OCI-LY3 (cell line): ENCODE data around the gene TULP3.

Source experiments
- H2AFZ ChIP-seq: fragments of 200-600, 300-600 bp; shearing (Covaris generic); 2 replicates; pipeline ENCODE4 v1.6.0; 2014; ENCODE audit warnings: antibody characterized with exemption, low read depth, low read length
- H3K27ac ChIP-seq: fragments of 200-600, 300-600 bp; sonication (generic); 2 replicates; pipeline ENCODE4 v1.5.1; 2014; ENCODE audit warnings: mild to moderate bottlenecking, low read length, moderate library complexity, mixed read lengths
- H3K27me3 ChIP-seq: fragments of 200-600, 300-600 bp; sonication (generic); 2 replicates; pipeline ENCODE4 v1.6.1; 2014; ENCODE audit warnings: low read depth, low read length, mixed read lengths
- H3K36me3 ChIP-seq: fragments of 200-600, 300-600 bp; sonication (generic); replicated peaks from 2 replicates; pipeline ENCODE3; 2014; ENCODE audit warnings: low read depth, low read length, mixed read lengths
- H3K4me1 ChIP-seq: fragments of 300-600, 200-600 bp; sonication (generic); 2 replicates; pipeline ENCODE4 v1.6.1; 2014; ENCODE audit warnings: low read length, mixed read lengths
- H3K4me2 ChIP-seq: fragments of 200-600, 300-600 bp; sonication (generic); 2 replicates; pipeline ENCODE4 v1.6.1; 2014; ENCODE audit warnings: low read length, mixed read lengths
- H3K4me3 ChIP-seq: fragments of 300-600, 200-600 bp; sonication (generic); 2 replicates; pipeline ENCODE4 v1.5.1; 2014; ENCODE audit warnings: antibody characterized with exemption, mild to moderate bottlenecking, low read length, moderate library complexity
- H3K79me2 ChIP-seq: fragments of 300-600, 200-600 bp; shearing (Covaris generic); 2 replicates; pipeline ENCODE4 v1.6.1; 2014; ENCODE audit warnings: mild to moderate bottlenecking, low read length, mixed read lengths
- H3K9ac ChIP-seq: fragments of 300-600, 200-600 bp; shearing (Covaris generic); 2 replicates; pipeline ENCODE4 v1.6.0; 2014; ENCODE audit warnings: mild to moderate bottlenecking, low read length, moderate library complexity
- H3K9me3 ChIP-seq: fragments of 200-600, 300-600 bp; shearing (Covaris generic); 2 replicates; pipeline ENCODE4 v1.6.1; 2014; ENCODE audit warnings: low read length, mixed read lengths; ENCODE audit not compliant: insufficient read depth
- H4K20me1 ChIP-seq: fragments of 200-600, 300-600 bp; sonication (generic); 2 replicates; pipeline ENCODE4 v1.6.1; 2016; ENCODE audit warnings: low read length, mixed read lengths; ENCODE audit not compliant: insufficient read depth
- EZH2phosphoT487 ChIP-seq: fragments of 200-600 bp; shearing (Covaris generic); IDR thresholded peaks from 2 replicates; pipeline ENCODE4 v1.6.1; 2018; ENCODE audit warnings: antibody characterized with exemption, mixed run types, low read depth
- TF ChIP-seq, protein P1 (sequence below): fragments of 200-600, 300-600 bp; sonication (generic); IDR thresholded peaks from 2 replicates; pipeline ENCODE4 v1.5.1; 2014; ENCODE audit warnings: antibody characterized with exemption, low read length, low read depth

The TULP3 gene

DNA sequence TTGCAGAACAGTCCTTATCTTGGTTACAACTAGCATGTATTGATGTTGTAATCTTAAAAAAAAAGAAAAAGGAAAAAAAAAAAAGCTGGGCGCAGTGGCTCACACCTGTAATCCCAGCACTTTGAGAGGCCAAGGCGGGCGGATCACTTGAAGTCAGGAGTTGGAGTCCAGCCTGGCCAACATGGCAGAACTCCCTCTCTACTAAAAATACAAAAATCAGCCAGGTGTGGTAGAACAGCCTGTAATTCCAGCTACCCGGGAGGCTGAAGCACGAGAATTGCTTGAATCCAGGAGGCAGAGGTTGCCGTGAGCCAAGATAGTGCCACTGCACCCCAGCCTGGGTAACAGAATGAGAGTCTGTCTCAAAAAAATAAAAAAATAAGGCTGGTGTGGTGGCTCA is 42.9 kb downstream of the TULP3 start:
- H3K4me2 ChIP-seq = no peak overlapping the region
- no peak overlapping the region for H3K9ac ChIP-seq
- H3K4me3 ChIP-seq = no peak overlapping the region
- H3K4me1 ChIP-seq = no peaks in the 10 kb centered on the region
- no peak overlapping the region for H3K27ac ChIP-seq
- no peaks in the 10 kb centered on the region for H3K27me3 ChIP-seq
- TF ChIP-seq, protein P1, sequence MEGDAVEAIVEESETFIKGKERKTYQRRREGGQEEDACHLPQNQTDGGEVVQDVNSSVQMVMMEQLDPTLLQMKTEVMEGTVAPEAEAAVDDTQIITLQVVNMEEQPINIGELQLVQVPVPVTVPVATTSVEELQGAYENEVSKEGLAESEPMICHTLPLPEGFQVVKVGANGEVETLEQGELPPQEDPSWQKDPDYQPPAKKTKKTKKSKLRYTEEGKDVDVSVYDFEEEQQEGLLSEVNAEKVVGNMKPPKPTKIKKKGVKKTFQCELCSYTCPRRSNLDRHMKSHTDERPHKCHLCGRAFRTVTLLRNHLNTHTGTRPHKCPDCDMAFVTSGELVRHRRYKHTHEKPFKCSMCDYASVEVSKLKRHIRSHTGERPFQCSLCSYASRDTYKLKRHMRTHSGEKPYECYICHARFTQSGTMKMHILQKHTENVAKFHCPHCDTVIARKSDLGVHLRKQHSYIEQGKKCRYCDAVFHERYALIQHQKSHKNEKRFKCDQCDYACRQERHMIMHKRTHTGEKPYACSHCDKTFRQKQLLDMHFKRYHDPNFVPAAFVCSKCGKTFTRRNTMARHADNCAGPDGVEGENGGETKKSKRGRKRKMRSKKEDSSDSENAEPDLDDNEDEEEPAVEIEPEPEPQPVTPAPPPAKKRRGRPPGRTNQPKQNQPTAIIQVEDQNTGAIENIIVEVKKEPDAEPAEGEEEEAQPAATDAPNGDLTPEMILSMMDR = no peak
- TF ChIP-seq EZH2phosphoT487 = no peak
- H2AFZ ChIP-seq = no peak overlapping the region
- H3K9me3 ChIP-seq = no peaks in the 10 kb centered on the region
- H3K79me2 ChIP-seq = no peaks in the 10 kb centered on the region
- peaks cover 2% of the 10 kb centered on the region for H3K36me3 ChIP-seq
- H4K20me1 ChIP-seq = no peaks in the 10 kb centered on the region

DNA sequence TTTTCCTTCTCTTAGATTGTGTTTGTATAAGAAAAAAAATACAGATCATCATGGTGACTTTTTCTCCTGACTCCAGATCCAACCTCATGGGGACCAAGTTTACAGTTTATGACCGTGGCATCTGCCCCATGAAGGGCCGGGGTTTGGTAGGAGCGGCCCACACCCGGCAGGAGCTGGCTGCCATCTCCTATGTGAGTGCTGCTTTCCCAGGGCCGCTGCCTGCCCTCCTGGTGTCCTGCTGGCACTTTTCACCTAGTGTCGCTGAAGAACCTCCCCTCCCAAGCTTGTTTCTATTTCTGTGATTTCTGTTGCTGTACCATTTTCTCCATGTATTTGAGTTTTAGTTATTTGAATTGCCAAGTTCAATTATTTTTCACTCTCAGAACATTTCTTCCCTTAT is 43.7 kb downstream of the TULP3 start:
- no peaks in the 10 kb centered on the region for H3K27me3 ChIP-seq
- no peaks in the 10 kb centered on the region for H4K20me1 ChIP-seq
- H3K27ac ChIP-seq = no peak overlapping the region
- H3K4me2 ChIP-seq = no peak overlapping the region
- no peaks in the 10 kb centered on the region for H3K9me3 ChIP-seq
- H3K4me1 ChIP-seq = no peaks in the 10 kb centered on the region
- no peak overlapping the region for H3K4me3 ChIP-seq
- no peak overlapping the region for H3K9ac ChIP-seq
- no peaks in the 10 kb centered on the region for H3K79me2 ChIP-seq
- peaks cover 2% of the 10 kb centered on the region for H3K36me3 ChIP-seq
- no peak for TF ChIP-seq EZH2phosphoT487
- TF ChIP-seq, protein P1 = no peak
- no peak overlapping the region for H2AFZ ChIP-seq

DNA sequence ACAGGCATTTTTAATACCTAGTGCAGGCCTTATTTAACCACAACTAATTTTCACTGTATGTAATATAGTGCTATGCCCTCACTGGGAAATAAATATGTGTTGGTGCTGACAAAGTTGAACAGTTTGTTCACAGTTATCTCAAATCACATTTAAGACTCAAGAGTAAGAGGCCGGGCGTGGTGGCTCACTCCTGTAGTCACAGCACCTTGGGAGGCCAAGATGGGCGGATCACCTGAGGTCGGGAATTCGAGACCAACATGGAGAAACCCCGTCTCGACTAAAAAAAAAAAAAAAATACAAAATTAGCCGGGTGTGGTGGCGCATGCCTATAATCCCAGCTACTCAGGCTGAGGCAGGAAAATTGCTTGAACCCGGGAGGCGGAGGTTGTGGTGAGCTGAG is 45.6 kb downstream of the TULP3 start:
- Histone ChIP-seq H3K4me2 (no peak overlapping the region), H3K4me3 (no peak overlapping the region)

DNA sequence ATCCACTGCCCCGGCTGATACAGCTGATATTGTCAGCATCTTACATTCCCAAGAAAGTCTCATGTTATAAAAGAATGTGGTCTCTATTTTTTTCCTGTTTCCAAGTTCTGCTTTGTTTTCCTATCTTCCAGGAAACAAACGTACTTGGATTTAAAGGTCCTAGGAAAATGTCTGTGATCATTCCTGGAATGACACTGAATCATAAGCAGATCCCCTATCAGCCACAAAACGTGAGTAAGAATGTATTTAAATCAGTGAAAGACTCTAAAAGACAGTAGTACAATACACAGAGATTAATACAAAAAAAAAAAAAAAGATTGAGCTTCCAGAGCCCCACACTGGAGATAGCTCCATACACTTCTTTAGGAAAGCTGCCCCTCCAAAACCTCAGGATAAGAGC is 46.8 kb downstream of the TULP3 start:
- no peak overlapping the region for H2AFZ ChIP-seq
- H3K4me2 ChIP-seq = no peak overlapping the region
- TF ChIP-seq, protein P1 = no peak
- TF ChIP-seq EZH2phosphoT487 = no peak
- no peaks in the 10 kb centered on the region for H4K20me1 ChIP-seq
- no peaks in the 10 kb centered on the region for H3K36me3 ChIP-seq
- no peaks in the 10 kb centered on the region for H3K4me1 ChIP-seq
- no peak overlapping the region for H3K9ac ChIP-seq
- H3K4me3 ChIP-seq = no peak overlapping the region
- H3K27me3 ChIP-seq = no peaks in the 10 kb centered on the region
- H3K9me3 ChIP-seq = no peaks in the 10 kb centered on the region
- H3K27ac ChIP-seq = no peak overlapping the region
- H3K79me2 ChIP-seq = no peaks in the 10 kb centered on the region

More for the DNA sequence above, 45.6 kb downstream of the TULP3 start:
- H3K9me3 ChIP-seq = no peaks in the 10 kb centered on the region
- no peaks in the 10 kb centered on the region for H3K79me2 ChIP-seq
- no peak overlapping the region for H3K27ac ChIP-seq
- H3K27me3 ChIP-seq = no peaks in the 10 kb centered on the region
- no peak for TF ChIP-seq EZH2phosphoT487
- TF ChIP-seq, protein P1 = no peak
- no peaks in the 10 kb centered on the region for H3K4me1 ChIP-seq
- H3K36me3 ChIP-seq = no peaks in the 10 kb centered on the region
- H3K9ac ChIP-seq = no peak overlapping the region
- H4K20me1 ChIP-seq = no peaks in the 10 kb centered on the region
- no peak overlapping the region for H2AFZ ChIP-seq
